Naive thymus-derived CD8-positive, alpha-beta T cell (primary cell): ENCODE measurements around the gene MCTS1. TPM values are rescaled to one million over a fixed set of nuclear protein-coding genes. Genes with fewer than 3 reads are reported as not detected.

ENCODE experiments used
- ATAC-seq, 2 donors: fragments of 150-1000 bp; cut with Tn5 transposase in 1 of 2; sonication (Bioruptor Pico), chemical (Tn5 transposase) in 1 of 2; 1 replicate in 1 of 2; 2 replicates in 1 of 2; pipeline ENCODE4 v1.10.0; 2021; ENCODE audit warnings: mild to moderate bottlenecking in 2 of 2, moderate library complexity in 2 of 2
- POLR2A ChIA-PET: fragments of 350-600 bp; sonication (Branson Sonifier 250); formaldehyde crosslinking; loops from one replicate; lab custom pipeline; 2021; ENCODE audit warnings: antibody characterized with exemption; lab: Charles Lee
- DNase-seq, 10 donors: peaks; one replicate each; pipeline versions ENCODE4 v3.0.0 to v3.0.0-alpha.2; 2020 to 2022
- H3K27ac Mint-ChIP-seq, 10 donors: one replicate each; pipeline ENCODE4 v1.8.0; 2020 to 2022; ENCODE audit warnings: mild to moderate bottlenecking in 10 of 10, mixed read lengths in 10 of 10, moderate library complexity in 4 of 10, inconsistent platforms in 1 of 10
- H3K27me3 Mint-ChIP-seq, 5 donors: one replicate each; pipeline ENCODE4 v1.8.0; 2021 to 2022; ENCODE audit warnings: mixed read lengths in 5 of 5
- H3K36me3 Mint-ChIP-seq, 3 donors: one replicate each; pipeline ENCODE4 v1.8.0; 2020 to 2022; ENCODE audit warnings: mixed read lengths in 3 of 3, mild to moderate bottlenecking in 2 of 3, inconsistent platforms in 1 of 3
- H3K4me1 Mint-ChIP-seq, 4 donors: one replicate each; pipeline ENCODE4 v1.8.0; 2021 to 2022; ENCODE audit warnings: mixed read lengths in 4 of 4
- H3K4me3 Mint-ChIP-seq, 10 donors: one replicate each; pipeline ENCODE4 v1.8.0; 2020 to 2022; ENCODE audit warnings: mild to moderate bottlenecking in 10 of 10, mixed read lengths in 10 of 10, moderate library complexity in 6 of 10, inconsistent platforms in 1 of 10
- H3K9me3 Mint-ChIP-seq, 9 donors: one replicate each; pipeline ENCODE4 v1.8.0; 2020 to 2022; ENCODE audit warnings: mixed read lengths in 9 of 9, mild to moderate bottlenecking in 3 of 9, inconsistent platforms in 1 of 9, moderate library complexity in 1 of 9
- polyA plus RNA-seq, 3 donors: library from polyadenylated mRNA; unstranded; fragments of 300-500 nt; fragmentation: Illumina TruSeq; gene quantifications; one replicate each; pipeline ENCODE4 v1.2.3, GENCODE V29; 2021
- total RNA-seq, 8 experiments: library from RNA in 2 of 8; stranded (reverse) in 2 of 8; gene quantifications; one replicate each; pipeline ENCODE4 v1.2.3 and lab custom pipeline; 2021 to 2026

Gene MCTS1, protein sequence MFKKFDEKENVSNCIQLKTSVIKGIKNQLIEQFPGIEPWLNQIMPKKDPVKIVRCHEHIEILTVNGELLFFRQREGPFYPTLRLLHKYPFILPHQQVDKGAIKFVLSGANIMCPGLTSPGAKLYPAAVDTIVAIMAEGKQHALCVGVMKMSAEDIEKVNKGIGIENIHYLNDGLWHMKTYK
- 10 to 100 TPM; 26.6 to 31.0 TPM for total RNA-seq
- 10 to 100 TPM; 68.2 to 72.4 (median 71.3) TPM for polyA plus RNA-seq
- 13.8 to 53.0 (median 39.6) reads per million in 6 experiments for total RNA-seq (lab: John Stamatoyannopoulos, UW)

DNA sequence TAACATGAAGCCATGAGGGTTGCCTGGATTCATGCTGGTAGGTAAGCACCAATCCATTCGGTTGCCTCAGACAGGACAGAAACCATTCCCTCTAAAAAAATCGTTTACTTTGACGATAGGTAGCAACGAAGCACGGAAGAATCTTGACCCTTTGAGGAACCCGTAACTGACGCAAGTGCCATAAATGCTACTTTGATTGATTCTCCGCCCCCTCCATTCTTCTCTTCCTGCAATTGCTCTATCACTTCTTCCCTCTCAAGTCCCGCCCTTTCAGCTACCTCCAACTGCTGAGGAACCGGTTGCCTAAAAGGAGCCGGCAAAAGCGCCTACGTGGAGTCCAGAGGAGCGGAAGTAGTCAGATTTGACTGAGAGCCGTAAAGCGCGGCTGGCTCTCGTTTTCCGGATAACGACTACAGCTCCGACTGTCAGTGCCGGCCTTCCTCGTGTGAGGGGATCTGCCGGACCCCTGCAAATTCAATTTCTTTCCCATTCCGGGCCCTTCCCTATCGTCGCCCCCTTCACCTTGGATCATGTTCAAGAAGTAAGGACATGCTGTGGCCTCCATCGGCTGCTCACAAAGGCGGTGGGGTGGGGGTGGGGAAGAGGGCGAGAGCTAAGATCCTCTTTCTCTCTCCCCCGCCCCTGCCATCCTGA, at the start of gene MCTS1:
MCTS1 (plus strand) TSS at position 395 of the 654 bp plus-strand sequence; CDS start at position 531, 136 bp downstream.
- Mint-ChIP-seq H3K36me3 (peaks cover 0 to 18% (median 4%) of the 10 kb centered on the region in 3 donors), H3K4me1 (peaks cover 4 to 15% (median 9%) of the 10 kb centered on the region in 4 donors), H3K27ac (peak within 1 kb of the TSS; percentile 95 to 99 (median 98)), H3K27me3 (no peaks in the 10 kb centered on the region), H3K9me3 (no peaks in the 10 kb centered on the region), H3K4me3 (peak within 1 kb of the TSS; percentile 90 to 99 (median 96))
- ATAC-seq (peak; percentile 93), DNase-seq (peak; percentile 57 to 89 (median 77))
- POLR2A ChIA-PET = interaction anchor here (0.6 to 4.2 kb wide), 20 partner anchors 20 to 1096 kb away, joined by 3 to 111 read pairs (median 3); partner anchors contain the start of genes C1GALT1C1, CUL4B and ZBTB33

DNA sequence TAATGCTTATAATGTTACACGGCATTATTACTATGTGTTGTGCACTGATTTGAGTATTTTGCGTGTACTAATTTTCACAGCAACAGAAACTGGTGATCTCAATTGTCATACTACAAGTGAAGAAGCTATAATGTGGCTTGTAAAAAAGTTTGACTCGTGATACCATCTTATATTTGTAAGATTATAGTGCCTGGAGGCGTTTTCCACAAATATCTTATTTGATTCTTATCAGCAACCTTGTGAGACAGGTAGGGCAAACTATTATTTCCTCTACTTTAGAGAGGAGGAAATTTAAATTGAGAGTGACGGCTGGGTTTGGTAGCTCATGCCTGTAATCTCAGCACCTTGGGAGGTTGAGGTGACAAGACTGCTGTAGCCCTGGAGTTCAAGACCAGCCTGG, 47.6 kb upstream of the MCTS1 start:
- ATAC-seq (no peak), DNase-seq (no peak)
- H3K9me3 Mint-ChIP-seq = no peaks in the 10 kb centered on the region
- peak overlapping the region in 2 of 10 donors; percentile 1 to 37 for H3K27ac Mint-ChIP-seq
- H3K27me3 Mint-ChIP-seq = no peaks in the 10 kb centered on the region
- POLR2A ChIA-PET = interaction anchor here (0.7 kb wide), 1 partner anchor 57 kb away, joined by 3 read pairs; no protein-coding TSS in a partner anchor
- H3K4me1 Mint-ChIP-seq = peaks cover 0 to 39% (median 15%) of the 10 kb centered on the region in 4 donors
- peaks cover 0 to 36% (median 0%) of the 10 kb centered on the region in 3 donors for H3K36me3 Mint-ChIP-seq
- H3K4me3 Mint-ChIP-seq = peak overlapping the region in 9 of 10 donors; percentile 5 to 62 (median 32)

DNA sequence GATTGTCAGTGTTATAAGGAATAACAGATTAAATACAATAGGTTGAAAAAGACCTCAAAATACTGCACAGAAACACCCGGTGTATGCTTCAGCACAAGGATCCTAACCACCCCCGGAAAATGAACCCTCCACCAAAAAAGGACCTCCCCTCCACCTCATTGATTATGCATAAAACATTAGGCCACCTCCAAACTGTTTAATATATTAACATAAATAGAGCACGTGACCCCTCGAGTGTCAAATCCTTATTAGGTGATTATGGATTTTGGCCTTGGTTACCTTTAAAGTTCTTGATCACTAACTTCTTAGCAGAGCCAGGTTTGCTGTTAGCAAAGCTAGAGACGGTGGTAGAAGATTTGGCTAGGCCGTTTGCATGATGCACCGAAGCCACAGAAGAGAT, 44.1 kb upstream of the MCTS1 start:
- Mint-ChIP-seq H3K36me3 (peaks cover 0 to 22% (median 0%) of the 10 kb centered on the region in 3 donors), H3K4me1 (peaks cover 4 to 42% (median 21%) of the 10 kb centered on the region in 4 donors), H3K4me3 (peak overlapping the region; percentile 93 to 100 (median 97)), H3K27me3 (no peaks in the 10 kb centered on the region), H3K27ac (peak overlapping the region; percentile 93 to 99 (median 98)), H3K9me3 (no peaks in the 10 kb centered on the region)
- DNase-seq = peak in 1 of 10 donors; percentile 3
- no peak for ATAC-seq
- POLR2A ChIA-PET = interaction anchor here (0.7 to 3.9 kb wide), 6 partner anchors 23 to 215 kb away, joined by 3 to 111 read pairs (median 8); partner anchors contain the start of genes C1GALT1C1 and MCTS1

DNA sequence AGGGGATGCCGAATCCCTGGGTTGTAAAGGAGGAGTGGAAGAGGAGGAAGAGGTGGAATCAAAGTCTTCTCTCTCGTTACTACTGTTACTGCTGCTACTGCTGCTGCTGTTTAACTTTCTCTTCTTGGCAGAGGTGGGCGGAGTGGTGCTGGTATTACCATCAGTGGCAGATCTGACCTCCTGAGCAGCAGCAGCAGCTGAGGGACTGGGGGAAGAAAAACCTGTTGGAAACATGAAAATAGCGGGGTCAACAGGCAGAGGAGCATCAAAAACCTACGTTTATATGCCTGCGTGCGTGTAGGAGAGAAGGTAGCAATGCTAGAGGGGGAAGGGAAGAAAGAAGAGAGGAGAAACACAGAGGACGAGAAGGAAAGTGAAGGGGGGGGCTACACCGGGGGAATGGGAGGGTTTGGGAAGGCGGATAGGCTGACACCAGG, 43.5 kb upstream of the MCTS1 start:
- Mint-ChIP-seq H3K9me3 (no peaks in the 10 kb centered on the region), H3K4me1 (peaks cover 4 to 39% (median 20%) of the 10 kb centered on the region in 4 donors), H3K27ac (peak overlapping the region; percentile 93 to 99 (median 98)), H3K36me3 (peaks cover 0 to 17% (median 0%) of the 10 kb centered on the region in 3 donors), H3K4me3 (peak overlapping the region; percentile 93 to 100 (median 97)), H3K27me3 (no peaks in the 10 kb centered on the region)
- ATAC-seq (peak; percentile 46 to 52), DNase-seq (peak in 9 of 10 donors; percentile 6 to 63 (median 29))
- POLR2A ChIA-PET = interaction anchor here (0.6 to 3.9 kb wide), 15 partner anchors 8 to 1149 kb away, joined by 3 to 111 read pairs (median 4); partner anchors contain the start of genes C1GALT1C1 and MCTS1

DNA sequence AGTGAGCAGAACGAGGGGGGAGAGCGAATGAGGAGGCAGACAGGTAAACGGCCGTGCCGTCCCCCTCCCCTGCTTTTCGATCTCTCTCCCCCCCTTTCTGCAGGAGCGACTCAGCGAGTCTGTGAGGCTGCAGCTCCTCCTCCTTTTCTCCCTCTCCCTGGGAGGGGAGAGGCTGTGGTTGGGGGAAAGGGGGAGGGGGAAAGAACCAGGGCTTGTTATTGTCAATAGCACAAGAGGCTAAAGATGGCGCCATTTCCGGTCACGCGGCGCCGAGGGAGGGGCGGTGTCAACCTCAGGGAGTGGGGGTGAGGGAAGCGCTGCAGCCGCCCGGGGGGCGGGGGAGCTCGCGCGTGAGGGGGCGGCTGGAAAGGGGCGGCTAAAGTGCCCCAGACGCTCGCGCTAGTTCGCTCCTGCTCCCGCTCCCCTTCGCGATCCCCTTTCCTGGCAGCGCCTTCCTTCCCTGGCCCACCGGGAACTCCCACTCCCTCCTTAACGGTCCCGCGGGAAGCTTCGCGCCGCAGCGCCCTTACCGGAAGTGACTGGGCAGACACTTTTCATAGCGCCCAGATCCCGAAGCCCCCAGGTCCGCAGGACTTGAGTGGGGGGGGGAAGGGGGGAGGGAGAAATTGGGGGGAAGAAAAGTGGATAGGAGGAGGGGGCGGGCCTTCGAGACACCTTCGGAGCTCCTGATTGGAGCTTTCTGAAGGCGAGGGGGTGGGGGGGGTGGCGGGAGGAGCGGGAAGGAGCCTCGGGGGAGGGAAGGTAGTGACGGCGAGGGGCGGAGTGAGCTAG, 42.9 kb upstream of the MCTS1 start, which contains the start of gene CUL4B:
CUL4B (minus strand) TSS at position 121 of the 792 bp plus-strand sequence. CDS start 324 bp downstream, outside the sequence.
- ATAC-seq = peak; percentile 84 to 91

DNA sequence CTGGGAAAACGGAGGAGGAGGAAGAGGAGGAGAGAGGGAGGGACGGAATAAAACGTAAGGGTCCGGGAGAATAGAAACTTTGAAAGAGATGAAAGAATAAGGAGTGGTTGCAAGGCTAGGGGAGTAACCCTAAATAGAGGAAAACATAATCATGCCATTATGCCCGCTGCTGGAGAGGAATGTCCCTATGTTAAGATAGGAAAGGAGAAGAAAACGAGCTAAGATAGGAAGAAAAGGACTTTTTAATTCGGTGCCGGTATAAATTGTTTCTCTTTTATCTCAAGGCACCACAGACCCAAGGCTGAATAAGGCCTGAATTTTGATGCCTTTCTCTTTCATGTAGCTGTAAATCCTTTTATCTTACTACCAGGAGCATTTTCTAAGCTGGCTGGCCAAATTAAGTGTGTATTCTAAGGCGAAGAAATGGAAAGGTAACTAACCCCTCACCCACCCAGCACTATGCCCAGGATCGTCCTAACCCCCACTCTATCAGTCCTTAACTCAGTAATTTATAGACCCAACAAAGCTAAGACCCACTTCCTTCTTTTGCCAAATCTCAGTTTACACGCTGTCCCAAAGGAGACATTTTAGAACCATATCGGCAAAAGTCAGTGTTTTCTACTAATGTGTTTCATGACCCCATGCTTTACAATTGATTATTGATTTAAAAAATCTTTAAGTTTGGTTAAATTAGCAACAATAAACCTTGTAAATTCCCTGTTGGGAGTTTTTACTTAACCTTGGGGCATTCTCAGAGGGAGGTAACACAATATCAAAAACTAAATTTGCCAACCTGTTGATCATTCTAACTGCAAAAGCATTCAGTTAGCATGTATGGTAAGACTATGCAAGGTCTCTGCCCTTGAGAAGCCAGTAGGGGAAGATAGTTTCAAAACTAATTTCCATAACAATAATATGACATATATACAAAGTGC, 42.0 kb upstream of the MCTS1 start:
- Mint-ChIP-seq H3K27me3 (no peaks in the 10 kb centered on the region), H3K9me3 (no peaks in the 10 kb centered on the region)

More for the DNA sequence above, 42.9 kb upstream of the MCTS1 start, which contains the start of gene CUL4B:
- H3K36me3 Mint-ChIP-seq = peaks cover 0 to 14% (median 0%) of the 10 kb centered on the region in 3 donors
- H3K4me3 Mint-ChIP-seq = peak within 1 kb of the TSS; percentile 93 to 100 (median 97)
- no peaks in the 10 kb centered on the region for H3K9me3 Mint-ChIP-seq
- no peaks in the 10 kb centered on the region for H3K27me3 Mint-ChIP-seq
- DNase-seq = peak; percentile 78 to 97 (median 90)
- H3K27ac Mint-ChIP-seq = peak within 1 kb of the TSS; percentile 93 to 99 (median 98)
- peaks cover 4 to 35% (median 19%) of the 10 kb centered on the region in 4 donors for H3K4me1 Mint-ChIP-seq
- POLR2A ChIA-PET = interaction anchor here (0.6 to 3.9 kb wide), 18 partner anchors 8 to 1150 kb away, joined by 3 to 111 read pairs (median 4); partner anchors contain the start of genes C1GALT1C1 and MCTS1

DNA sequence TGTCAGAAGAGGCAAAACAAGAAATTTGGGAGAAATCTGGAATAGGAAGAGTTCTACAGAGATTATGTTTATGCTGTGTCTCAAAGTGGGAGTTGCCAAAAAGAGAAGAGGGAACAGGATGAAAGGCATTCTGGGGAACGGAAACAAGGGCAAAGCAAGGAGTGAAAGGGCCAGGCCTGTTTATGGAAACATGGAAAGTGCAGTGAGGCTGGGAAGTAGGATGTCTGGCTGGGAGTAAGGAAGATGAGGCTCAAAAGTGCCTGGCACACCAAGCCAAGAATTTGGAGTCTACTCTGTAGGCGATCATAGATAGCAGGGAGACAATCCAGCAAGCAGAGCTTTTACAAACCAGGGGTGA, 41.4 kb upstream of the MCTS1 start:
- peaks cover 0 to under 1% (median 0%) of the 10 kb centered on the region in 3 donors for H3K36me3 Mint-ChIP-seq
- no peaks in the 10 kb centered on the region for H3K27me3 Mint-ChIP-seq
- peak overlapping the region; percentile 11 to 99 (median 96) for H3K27ac Mint-ChIP-seq
- DNase-seq (no peak), ATAC-seq (no peak)
- no peaks in the 10 kb centered on the region for H3K9me3 Mint-ChIP-seq
- peak overlapping the region in 2 of 10 donors; percentile 11 to 99 for H3K4me3 Mint-ChIP-seq
- POLR2A ChIA-PET = interaction anchor here (1.8 to 3.9 kb wide), 4 partner anchors 9 to 68 kb away, joined by 4 to 111 read pairs (median 18); partner anchors contain the start of genes C1GALT1C1 and MCTS1
- peaks cover 4 to 29% (median 14%) of the 10 kb centered on the region in 4 donors for H3K4me1 Mint-ChIP-seq

More for the DNA sequence above, 42.0 kb upstream of the MCTS1 start:
- ATAC-seq = no peak
- Mint-ChIP-seq H3K36me3 (peaks cover 0 to 7% (median 0%) of the 10 kb centered on the region in 3 donors), H3K4me3 (peak overlapping the region; percentile 93 to 99 (median 96)), H3K4me1 (peaks cover 4 to 32% (median 16%) of the 10 kb centered on the region in 4 donors), H3K27ac (peak overlapping the region; percentile 93 to 99 (median 97))
- peak in 1 of 10 donors; percentile 13 for DNase-seq
- POLR2A ChIA-PET = interaction anchor here (0.7 to 3.9 kb wide), 15 partner anchors 9 to 880 kb away, joined by 3 to 111 read pairs (median 4); partner anchors contain the start of genes C1GALT1C1 and MCTS1

DNA sequence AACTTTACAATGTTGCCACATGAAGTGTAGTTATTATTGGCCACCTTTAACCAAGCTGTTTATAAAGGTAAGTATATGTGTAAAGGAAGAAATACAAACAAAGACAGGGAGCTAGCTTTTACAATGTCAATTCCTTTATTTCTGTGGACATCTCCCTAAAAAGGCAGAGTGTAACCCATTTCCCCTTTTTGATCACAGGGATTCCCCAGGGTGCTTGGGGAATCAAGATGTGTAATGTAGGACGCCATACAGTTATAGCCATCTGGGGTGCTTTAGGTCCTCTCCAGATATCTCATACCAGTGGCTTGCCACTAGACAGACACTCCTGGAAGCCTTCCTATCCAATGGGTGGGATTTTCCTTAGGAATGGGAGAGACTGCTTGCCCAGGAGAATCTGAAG, 39.0 kb upstream of the MCTS1 start:
- Mint-ChIP-seq H3K4me3 (no peak overlapping the region), H3K27me3 (no peaks in the 10 kb centered on the region), H3K36me3 (no peaks in the 10 kb centered on the region), H3K4me1 (peaks cover 4 to 15% (median 10%) of the 10 kb centered on the region in 4 donors), H3K27ac (no peak overlapping the region), H3K9me3 (no peaks in the 10 kb centered on the region)
- no peak for ATAC-seq
- POLR2A ChIA-PET = interaction anchor here (1.4 kb wide), 1 partner anchor 39 kb away, joined by 3 read pairs; the partner anchor contains the start of gene MCTS1
- DNase-seq = no peak

DNA sequence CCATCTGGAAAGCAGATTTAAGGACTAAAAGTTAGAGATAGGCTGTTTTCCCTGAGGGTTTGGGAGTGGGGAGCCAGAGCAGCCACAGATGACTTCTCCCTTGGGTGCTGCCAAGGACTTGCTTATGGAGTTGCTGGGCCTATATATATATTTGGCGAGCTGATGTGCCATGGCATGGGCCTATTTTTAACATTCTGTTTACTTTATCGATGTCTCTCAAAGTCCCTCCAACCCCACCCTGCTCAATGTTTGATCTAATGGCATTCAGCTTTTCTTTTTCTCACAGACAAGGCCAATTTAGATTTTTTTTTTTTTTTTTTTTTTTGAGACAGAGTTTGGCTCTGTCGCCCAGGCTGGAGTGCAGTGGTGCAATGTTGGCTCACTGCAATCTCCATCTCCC, 37.1 kb upstream of the MCTS1 start:
- Mint-ChIP-seq H3K27me3 (no peaks in the 10 kb centered on the region), H3K36me3 (no peaks in the 10 kb centered on the region), H3K4me3 (no peak overlapping the region), H3K9me3 (peaks cover 0 to 2% (median 0%) of the 10 kb centered on the region in 9 donors), H3K4me1 (peaks cover 5 to 21% (median 13%) of the 10 kb centered on the region in 4 donors), H3K27ac (no peak overlapping the region)
- POLR2A ChIA-PET = interaction anchor here (1.3 kb wide), 1 partner anchor 37 kb away, joined by 4 read pairs; the partner anchor contains the start of gene MCTS1
- no peak for DNase-seq
- ATAC-seq = no peak

DNA sequence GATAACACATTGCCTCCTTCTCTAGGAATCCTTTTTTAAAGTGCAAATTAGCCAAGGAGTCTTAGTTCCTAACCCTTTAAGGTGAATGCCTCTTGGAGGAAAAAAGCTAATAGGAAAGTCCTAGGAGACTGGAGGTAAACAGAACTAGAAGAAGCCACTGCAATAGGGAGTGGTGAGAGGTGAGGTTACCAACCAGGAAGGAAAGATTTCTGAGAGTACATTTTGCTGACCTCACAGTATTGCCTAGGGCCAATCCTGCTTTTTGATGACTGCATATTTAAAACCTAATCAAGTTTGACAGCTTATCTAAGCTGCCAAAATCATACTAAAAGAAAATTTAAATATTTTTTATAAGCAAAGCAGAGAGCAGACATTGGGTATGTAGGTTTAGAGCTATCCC, 35.9 kb upstream of the MCTS1 start:
- DNase-seq = no peak
- POLR2A ChIA-PET = interaction anchor here (1.3 kb wide), 1 partner anchor 36 kb away, joined by 4 read pairs; the partner anchor contains the start of gene MCTS1
- no peak for ATAC-seq
- no peak overlapping the region for H3K4me3 Mint-ChIP-seq
- peaks cover 0 to 2% (median 0%) of the 10 kb centered on the region in 9 donors for H3K9me3 Mint-ChIP-seq
- H3K27me3 Mint-ChIP-seq = no peaks in the 10 kb centered on the region
- H3K27ac Mint-ChIP-seq = peak overlapping the region in 1 of 10 donors; percentile 58
- no peaks in the 10 kb centered on the region for H3K36me3 Mint-ChIP-seq
- H3K4me1 Mint-ChIP-seq = peaks cover 4 to 12% (median 6%) of the 10 kb centered on the region in 4 donors
